ENCODE data around the gene UBASH3A.

UBASH3A gene

DNA sequence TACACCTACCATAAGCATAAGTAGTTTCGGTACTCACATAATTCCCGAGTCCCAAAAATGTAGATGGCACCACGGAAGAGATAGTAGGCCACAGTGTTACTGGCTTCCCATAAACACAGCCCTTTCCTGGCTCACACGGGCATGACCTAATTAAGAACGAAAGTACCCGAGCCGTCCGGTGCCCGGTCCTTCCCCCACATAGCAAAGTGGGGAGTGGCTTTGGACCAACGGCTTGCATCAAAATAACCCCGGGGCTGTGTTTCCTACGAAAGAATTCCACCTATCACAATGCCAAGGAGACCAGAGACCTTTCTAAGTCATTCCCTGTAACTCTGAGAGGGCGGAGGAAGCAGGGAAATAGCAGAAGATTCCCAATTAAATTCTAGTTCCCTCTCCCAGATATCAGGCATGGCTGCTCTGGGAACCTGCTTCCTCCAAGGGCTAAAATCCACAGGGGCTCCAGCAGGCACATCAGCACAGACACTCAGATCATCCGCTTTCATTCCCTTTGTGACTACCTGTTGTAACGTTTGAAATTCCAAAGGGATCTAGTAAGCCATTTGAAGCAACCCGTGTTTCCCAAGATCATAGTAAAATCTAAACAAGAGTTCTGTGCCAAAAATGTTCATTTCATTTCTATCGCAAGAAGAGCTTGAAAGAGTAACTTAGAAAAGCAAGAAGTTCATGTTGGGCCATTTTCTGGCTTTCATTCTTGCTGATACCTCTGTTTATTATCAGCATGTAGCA lies 7.6 kb upstream of the UBASH3A start, which contains the start of gene TMPRSS3:
TMPRSS3 (minus strand) TSS at position 148 of the 747 bp plus-strand sequence. CDS start 635 bp downstream, outside the sequence.
- TF ChIP-seq TAF1 (IDR thresholded peaks at IDR 0.05; ENCODE audit: low read depth) (no peak), USF1 (IDR thresholded peaks at IDR 0.05) (no peak), EGR1 (IDR thresholded peaks at IDR 0.05) (no peak), RAD21 (IDR thresholded peaks at IDR 0.05; ENCODE audit: low read depth) (no peak), NFIC (IDR thresholded peaks at IDR 0.05) (no peak), TEAD4 (IDR thresholded peaks at IDR 0.05) (no peak), MAX (IDR thresholded peaks at IDR 0.05) (no peak), TCF12 (IDR thresholded peaks at IDR 0.05; ENCODE audit: low read depth) (no peak), CREB1 (IDR thresholded peaks at IDR 0.05; ENCODE audit: low read depth) (no peak), YY1 (IDR thresholded peaks at IDR 0.05; ENCODE audit: low read depth) (no peak), CEBPB (IDR thresholded peaks at IDR 0.05) (no peak)
- TF ChIP-seq, protein P1, sequence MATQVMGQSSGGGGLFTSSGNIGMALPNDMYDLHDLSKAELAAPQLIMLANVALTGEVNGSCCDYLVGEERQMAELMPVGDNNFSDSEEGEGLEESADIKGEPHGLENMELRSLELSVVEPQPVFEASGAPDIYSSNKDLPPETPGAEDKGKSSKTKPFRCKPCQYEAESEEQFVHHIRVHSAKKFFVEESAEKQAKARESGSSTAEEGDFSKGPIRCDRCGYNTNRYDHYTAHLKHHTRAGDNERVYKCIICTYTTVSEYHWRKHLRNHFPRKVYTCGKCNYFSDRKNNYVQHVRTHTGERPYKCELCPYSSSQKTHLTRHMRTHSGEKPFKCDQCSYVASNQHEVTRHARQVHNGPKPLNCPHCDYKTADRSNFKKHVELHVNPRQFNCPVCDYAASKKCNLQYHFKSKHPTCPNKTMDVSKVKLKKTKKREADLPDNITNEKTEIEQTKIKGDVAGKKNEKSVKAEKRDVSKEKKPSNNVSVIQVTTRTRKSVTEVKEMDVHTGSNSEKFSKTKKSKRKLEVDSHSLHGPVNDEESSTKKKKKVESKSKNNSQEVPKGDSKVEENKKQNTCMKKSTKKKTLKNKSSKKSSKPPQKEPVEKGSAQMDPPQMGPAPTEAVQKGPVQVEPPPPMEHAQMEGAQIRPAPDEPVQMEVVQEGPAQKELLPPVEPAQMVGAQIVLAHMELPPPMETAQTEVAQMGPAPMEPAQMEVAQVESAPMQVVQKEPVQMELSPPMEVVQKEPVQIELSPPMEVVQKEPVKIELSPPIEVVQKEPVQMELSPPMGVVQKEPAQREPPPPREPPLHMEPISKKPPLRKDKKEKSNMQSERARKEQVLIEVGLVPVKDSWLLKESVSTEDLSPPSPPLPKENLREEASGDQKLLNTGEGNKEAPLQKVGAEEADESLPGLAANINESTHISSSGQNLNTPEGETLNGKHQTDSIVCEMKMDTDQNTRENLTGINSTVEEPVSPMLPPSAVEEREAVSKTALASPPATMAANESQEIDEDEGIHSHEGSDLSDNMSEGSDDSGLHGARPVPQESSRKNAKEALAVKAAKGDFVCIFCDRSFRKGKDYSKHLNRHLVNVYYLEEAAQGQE (IDR thresholded peaks at IDR 0.05; ENCODE audit: low read depth) = no peak

DNA sequence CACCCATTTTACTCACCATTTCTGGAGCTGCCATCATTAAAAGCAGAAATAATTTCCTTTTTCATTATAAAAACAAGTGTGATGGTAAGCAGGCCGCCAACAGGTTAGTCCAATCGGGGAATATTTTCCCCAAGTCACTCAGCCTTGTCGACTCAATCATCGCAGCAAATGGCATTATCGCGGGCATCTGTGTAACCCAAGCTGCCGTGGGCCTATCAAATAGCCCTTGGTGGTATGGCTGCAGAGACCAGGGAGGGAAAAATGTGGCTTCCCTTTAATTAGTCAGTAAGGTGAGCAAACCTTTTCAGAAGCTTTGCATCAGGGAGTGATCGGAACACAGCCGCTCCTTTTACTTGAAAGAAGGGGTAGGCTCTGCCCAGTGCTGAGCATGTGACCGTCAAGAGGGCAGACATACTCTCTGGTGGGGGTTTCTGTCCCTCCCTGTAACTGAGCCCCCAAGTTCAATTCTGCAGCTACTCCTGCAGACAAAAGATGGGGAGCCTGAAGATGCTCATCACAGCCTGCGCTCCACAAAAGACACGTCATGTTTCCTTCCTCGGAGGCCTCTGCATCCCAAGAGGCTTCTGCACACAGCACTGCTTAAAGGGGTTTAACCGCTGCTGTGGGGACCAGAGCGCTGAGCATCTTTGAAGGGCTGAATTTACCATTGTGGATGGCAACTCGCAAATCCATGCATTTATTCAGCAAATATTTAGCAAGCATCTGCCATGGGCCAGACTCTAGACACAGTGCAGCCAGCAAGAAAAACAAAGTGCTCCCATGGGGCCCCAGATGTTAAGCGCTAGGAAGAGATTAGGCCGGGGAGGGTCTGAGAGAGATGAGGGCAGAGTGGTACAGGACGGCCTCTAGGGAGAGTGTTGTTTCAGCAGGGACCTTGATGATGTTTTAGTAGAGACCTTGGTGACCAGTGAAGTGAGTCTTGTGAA lies 6.6 kb upstream of the UBASH3A start:
- TF ChIP-seq, protein P1 (IDR thresholded peaks at IDR 0.05; ENCODE audit: low read depth) = no peak
- no peak for TF ChIP-seq USF1 (IDR thresholded peaks at IDR 0.05)
- TF ChIP-seq NFIC (IDR thresholded peaks at IDR 0.05) = no peak
- no peak for TF ChIP-seq RAD21 (IDR thresholded peaks at IDR 0.05; ENCODE audit: low read depth)
- no peak for TF ChIP-seq CEBPB (IDR thresholded peaks at IDR 0.05)
- no peak for TF ChIP-seq FOXM1 (IDR thresholded peaks at IDR 0.05; ENCODE audit: borderline replicate concordance, low read depth)
- no peak for TF ChIP-seq ZBTB7A (IDR thresholded peaks at IDR 0.05; ENCODE audit: low read depth)
- no peak for TF ChIP-seq EGR1 (IDR thresholded peaks at IDR 0.05)
- TF ChIP-seq TEAD4 (IDR thresholded peaks at IDR 0.05) = no peak
- TF ChIP-seq TCF12 (IDR thresholded peaks at IDR 0.05; ENCODE audit: low read depth) = no peak
- TF ChIP-seq CREB1 (IDR thresholded peaks at IDR 0.05; ENCODE audit: low read depth) = no peak
- TF ChIP-seq YY1 (IDR thresholded peaks at IDR 0.05; ENCODE audit: low read depth) = no peak
- TF ChIP-seq EP300 (IDR thresholded peaks at IDR 0.05; ENCODE audit: borderline replicate concordance) = no peak
- no peak for TF ChIP-seq TAF1 (IDR thresholded peaks at IDR 0.05; ENCODE audit: low read depth)
- no peak for TF ChIP-seq MAX (IDR thresholded peaks at IDR 0.05)

GRCh38 chr21:42397746-42398394 lies 5.8 kb upstream of the UBASH3A start:
- TF ChIP-seq USF1 (IDR thresholded peaks at IDR 0.05) (no peak), CREB1 (IDR thresholded peaks at IDR 0.05; ENCODE audit: low read depth) (no peak), MAX (IDR thresholded peaks at IDR 0.05) (no peak), FOXM1 (IDR thresholded peaks at IDR 0.05; ENCODE audit: borderline replicate concordance, low read depth) (no peak), TEAD4 (IDR thresholded peaks at IDR 0.05) (no peak), YY1 (IDR thresholded peaks at IDR 0.05; ENCODE audit: low read depth) (no peak), TAF1 (IDR thresholded peaks at IDR 0.05; ENCODE audit: low read depth) (no peak), TCF12 (IDR thresholded peaks at IDR 0.05; ENCODE audit: low read depth) (no peak)
- TF ChIP-seq, protein P1 (IDR thresholded peaks at IDR 0.05; ENCODE audit: low read depth) = no peak
